Transverse colon (tissue), 4 donors: ENCODE data around the gene CNGA1. TPM values are rescaled to one million over a fixed set of nuclear protein-coding genes. Genes with fewer than 3 reads are reported as not detected.

Experiments used
- DNase-seq: peaks from one replicate; pipeline ENCODE4 v3.0.0-alpha.2; 2019
- H3K27ac ChIP-seq, 4 donors: fragments of 200-600 bp; sonication (generic); 2 replicates each; pipeline ENCODE4 v1.5.1; 2016 to 2018; ENCODE audit warnings: inconsistent platforms in 4 of 4
- H3K27me3 ChIP-seq: fragments of 200-600 bp; sonication (generic); 2 replicates; pipeline ENCODE4 v1.5.1; 2017; ENCODE audit warnings: inconsistent platforms
- H3K36me3 ChIP-seq, 4 donors: fragments of 200-600 bp; sonication (generic); 2 replicates each; pipeline ENCODE4 v1.5.1; 2017 to 2019; ENCODE audit warnings: inconsistent platforms in 4 of 4
- H3K4me1 ChIP-seq, 4 donors: fragments of 200-600 bp; sonication (generic); 2 replicates each; pipeline ENCODE4 v1.5.1; 2017 to 2020; ENCODE audit warnings: inconsistent platforms in 4 of 4
- H3K4me3 ChIP-seq, 4 donors: fragments of 200-600 bp; sonication (generic); 1 replicate in 1 of 4; 2 replicates in 3 of 4; pipeline versions ENCODE4 v1.5.1 to v1.6.1; 2017 to 2019; ENCODE audit warnings: inconsistent platforms in 4 of 4
- H3K9me3 ChIP-seq, 2 donors: fragments of 200-600 bp; sonication (generic); 2 replicates each; pipeline ENCODE4 v1.5.1; 2017 to 2019; ENCODE audit warnings: inconsistent platforms in 2 of 2
- CTCF ChIP-seq, 5 experiments: fragments of 200-600 bp in 3 of 5; fragments of 450-650 bp in 2 of 5; sonication (generic) in 3 of 5; IDR thresholded peaks; 1 replicate in 2 of 5; 2 replicates in 3 of 5; pipeline ENCODE4 v1.5.1; 2016 to 2017; ENCODE audit warnings: antibody characterized with exemption in 5 of 5, inconsistent platforms in 3 of 5, mild to moderate bottlenecking in 2 of 5, moderate library complexity in 1 of 5
- EP300 ChIP-seq: sonication (generic); formaldehyde crosslinking; IDR thresholded peaks from one replicate; pipeline ENCODE4 v1.6.1; 2017; ENCODE audit warnings: antibody characterized with exemption, low read depth
- POLR2A ChIP-seq: fragments of 450-650 bp; IDR thresholded peaks from one replicate; pipeline ENCODE4 v1.6.1; 2016; ENCODE audit warnings: antibody characterized with exemption, mild to moderate bottlenecking, moderate library complexity
- POLR2AphosphoS5 ChIP-seq, 3 donors: sonication (generic); formaldehyde crosslinking; IDR thresholded peaks; one replicate each; pipeline ENCODE4 v1.6.1; 2016; ENCODE audit warnings: antibody characterized with exemption in 3 of 3
- WGBS, 2 donors: methylation state at CpG; one replicate each; pipeline ENCODE4 v1.1.5; 2018; ENCODE audit warnings: low coverage in 1 of 2; 5-methylcytosine and 5-hydroxymethylcytosine counted together
- in situ Hi-C, 4 donors: fragments of 200-750 bp; cut with MboI; loops; one replicate each; pipeline versions ENCODE4 v1.15.0 to v1.15.1; 2017; ENCODE audit warnings: low sequenced_read_pairs in 3 of 4, low pct_ligation_motif_present in 1 of 4, low pct_unique_long_range_greater_than_20kb in 1 of 4
- intact Hi-C: fragments of 100-400 bp; cut with DNase I; formaldehyde crosslinking; loops from one replicate; pipeline ENCODE4 v1.15.1; 2023; ENCODE audit warnings: low total_unique reads
- total RNA-seq, 4 donors: library from RNA; depleted of rRNA; stranded (reverse); fragments of >200 nt; gene quantifications; one replicate each; pipeline ENCODE4 v1.1.0, GENCODE V29; 2016

The CNGA1 gene
- total RNA-seq, 4 donors from 2014 or later, result 1.2 to 21.0 (median 15.0) TPM

GRCh38 chr4:47954677-47955076 is 61.8 kb downstream of the CNGA1 start:
- in situ Hi-C loops, result no loop called here
- H3K27me3 ChIP-seq, result no peaks in the 10 kb centered on the region
- H3K36me3 ChIP-seq, result no peaks in the 10 kb centered on the region
- DNase-seq, result no peak
- WGBS, 2 donors, result 76 to 82% methylated on average over 2 to 6 of the region's 6 CpGs
- intact Hi-C loops, result no loop called here
- no peaks in the 10 kb centered on the region for H3K4me1 ChIP-seq
- no peak for TF ChIP-seq POLR2A
- TF ChIP-seq EP300, result no peak
- TF ChIP-seq CTCF (IDR thresholded peaks at IDR 0.05), result no peak
- TF ChIP-seq POLR2AphosphoS5 (IDR thresholded peaks at IDR 0.05), result no peak
- no peak overlapping the region for H3K4me3 ChIP-seq
- no peak overlapping the region for H3K27ac ChIP-seq
- no peaks in the 10 kb centered on the region for H3K9me3 ChIP-seq

- H3K36me3 ChIP-seq, result no peaks in the 10 kb centered on the region
- H3K27me3 ChIP-seq, result no peaks in the 10 kb centered on the region
- TF ChIP-seq EP300 (no peak), POLR2A (no peak), CTCF (IDR thresholded peaks at IDR 0.05) (no peak), POLR2AphosphoS5 (IDR thresholded peaks at IDR 0.05) (no peak)
- in situ Hi-C loops (no loop called here), intact Hi-C loops (no loop called here)
- 54 to 67% methylated on average over 3 to 10 of the region's 10 CpGs for WGBS, 2 donors
- no peaks in the 10 kb centered on the region for H3K4me1 ChIP-seq
- no peak overlapping the region for H3K4me3 ChIP-seq
- no peaks in the 10 kb centered on the region for H3K9me3 ChIP-seq
- H3K27ac ChIP-seq, result no peak overlapping the region
- no peak for DNase-seq
These were observed 62.2 kb downstream of the CNGA1 start for GRCh38 chr4:47954245-47954644.

GRCh38 chr4:47945930-47946726 is 70.4 kb downstream of the CNGA1 start:
- TF ChIP-seq POLR2A, result no peak
- no peak for TF ChIP-seq CTCF (IDR thresholded peaks at IDR 0.05)
- no peak for TF ChIP-seq POLR2AphosphoS5 (IDR thresholded peaks at IDR 0.05)
- TF ChIP-seq EP300, result no peak
- WGBS, 2 donors, result 79 to 87% methylated on average over 2 to 5 of the region's 5 CpGs
- Histone ChIP-seq H3K4me1 (no peaks in the 10 kb centered on the region), H3K27me3 (no peaks in the 10 kb centered on the region), H3K27ac (no peak overlapping the region), H3K9me3 (no peaks in the 10 kb centered on the region), H3K36me3 (no peaks in the 10 kb centered on the region), H3K4me3 (no peak overlapping the region)
- intact Hi-C loops (no loop called here), in situ Hi-C loops (loop anchor here in 3 of 4 donors (10.0 to 25.0 kb wide), 3 partner anchors 251 to 261 kb away; no protein-coding TSS in a partner anchor)
- no peak for DNase-seq

GRCh38 chr4:47942081-47942819 is 74.2 kb downstream of the CNGA1 start:
- H3K27ac ChIP-seq, result no peak overlapping the region
- in situ Hi-C loops, result loop anchor here in 3 of 4 donors (10.0 to 25.0 kb wide), 3 partner anchors 247 to 257 kb away; no protein-coding TSS in a partner anchor
- no peaks in the 10 kb centered on the region for H3K36me3 ChIP-seq
- no peaks in the 10 kb centered on the region for H3K27me3 ChIP-seq
- WGBS, 2 donors, result 70 to 84% methylated on average over 9 to 10 of the region's 10 CpGs
- no peak for DNase-seq
- no peak overlapping the region for H3K4me3 ChIP-seq
- TF ChIP-seq EP300, result no peak
- no peak for TF ChIP-seq POLR2AphosphoS5 (IDR thresholded peaks at IDR 0.05)
- TF ChIP-seq CTCF (IDR thresholded peaks at IDR 0.05), result no peak
- no peak for TF ChIP-seq POLR2A
- intact Hi-C loops, result no loop called here
- no peaks in the 10 kb centered on the region for H3K9me3 ChIP-seq
- H3K4me1 ChIP-seq, result no peaks in the 10 kb centered on the region
